Activated CD8-positive, alpha-beta T cell treated with anti-CD3 and anti-CD28 coated beads for 36 hours (primary cell): ENCODE data around the gene EPC2. TPM values are rescaled to one million over a fixed set of nuclear protein-coding genes. Genes with fewer than 3 reads are reported as not detected.

Source experiments
- ATAC-seq: fragments of 200-7000 bp; cut with Tn5 transposase; one replicate; pipeline ENCODE4 v1.10.0; 2021; ENCODE audit warnings: mild to moderate bottlenecking, moderate library complexity
- CTCF ChIA-PET: fragments of 350-600 bp; sonication (Branson Sonifier 250); formaldehyde crosslinking; loops from one replicate; lab custom pipeline; 2021; ENCODE audit warnings: antibody characterized with exemption; lab: Charles Lee
- POLR2A ChIA-PET: fragments of 350-600 bp; sonication (Branson Sonifier 250); formaldehyde crosslinking; loops from one replicate; lab custom pipeline; 2021; ENCODE audit warnings: antibody characterized with exemption; lab: Charles Lee
- DNase-seq: peaks from one replicate; pipeline ENCODE4 v3.0.0-alpha.2; 2020
- H3K27ac Mint-ChIP-seq: one replicate; pipeline ENCODE4 v1.8.0; 2021; ENCODE audit warnings: mild to moderate bottlenecking, mixed read lengths
- H3K27me3 Mint-ChIP-seq: one replicate; pipeline ENCODE4 v1.8.0; 2021; ENCODE audit warnings: mixed read lengths
- H3K36me3 Mint-ChIP-seq: one replicate; pipeline ENCODE4 v1.8.0; 2021; ENCODE audit warnings: low read depth, mixed read lengths
- H3K4me1 Mint-ChIP-seq: one replicate; pipeline ENCODE4 v1.8.0; 2021; ENCODE audit warnings: low read depth, mixed read lengths
- H3K4me3 Mint-ChIP-seq: one replicate; pipeline ENCODE4 v1.8.0; 2021; ENCODE audit warnings: mild to moderate bottlenecking, moderate library complexity, mixed read lengths
- H3K9me3 Mint-ChIP-seq: one replicate; pipeline ENCODE4 v1.8.0; 2021; ENCODE audit warnings: mixed read lengths
- intact Hi-C: fragments of 100-400 bp; cut with micrococcal nuclease; formaldehyde crosslinking; loops from one replicate; pipeline ENCODE4 v1.10.0; 2022
- total RNA-seq, 2 experiments: library from RNA; stranded (reverse); gene quantifications; one replicate each; pipeline ENCODE4 v1.2.3, GENCODE V29; 2021
- TF ChIP-seq, protein P1 (sequence below): fragments of 200-600 bp; IDR thresholded peaks from one replicate; pipeline ENCODE4 v1.8.0; 2022; ENCODE audit warnings: antibody characterized with exemption, mild to moderate bottlenecking

Gene EPC2
- total RNA-seq, 2 experiments from 2014 or later: 19.3 to 20.0 TPM

DNA sequence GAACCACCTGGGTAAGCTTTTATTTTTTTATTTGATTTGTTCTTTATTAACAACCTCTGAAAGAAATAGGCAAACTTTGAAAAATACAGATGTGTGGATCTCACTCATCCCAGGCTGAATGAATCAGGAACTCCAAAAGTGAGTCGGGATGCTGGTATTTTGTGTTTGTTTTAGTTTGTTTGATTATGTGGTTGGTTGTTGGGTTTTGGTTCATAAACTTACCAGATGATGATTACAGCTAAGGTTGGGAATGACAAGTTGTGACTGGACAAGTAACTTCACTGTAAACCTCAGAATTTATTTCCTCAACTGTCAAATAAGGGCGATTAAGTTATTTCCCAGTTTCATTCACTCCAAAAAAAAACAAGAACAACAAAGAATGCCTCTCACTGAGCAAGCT, 150.0 kb downstream of the EPC2 start:
- no peak overlapping the region for H3K4me3 Mint-ChIP-seq
- intact Hi-C loops: no loop called here
- TF ChIP-seq, protein P1, sequence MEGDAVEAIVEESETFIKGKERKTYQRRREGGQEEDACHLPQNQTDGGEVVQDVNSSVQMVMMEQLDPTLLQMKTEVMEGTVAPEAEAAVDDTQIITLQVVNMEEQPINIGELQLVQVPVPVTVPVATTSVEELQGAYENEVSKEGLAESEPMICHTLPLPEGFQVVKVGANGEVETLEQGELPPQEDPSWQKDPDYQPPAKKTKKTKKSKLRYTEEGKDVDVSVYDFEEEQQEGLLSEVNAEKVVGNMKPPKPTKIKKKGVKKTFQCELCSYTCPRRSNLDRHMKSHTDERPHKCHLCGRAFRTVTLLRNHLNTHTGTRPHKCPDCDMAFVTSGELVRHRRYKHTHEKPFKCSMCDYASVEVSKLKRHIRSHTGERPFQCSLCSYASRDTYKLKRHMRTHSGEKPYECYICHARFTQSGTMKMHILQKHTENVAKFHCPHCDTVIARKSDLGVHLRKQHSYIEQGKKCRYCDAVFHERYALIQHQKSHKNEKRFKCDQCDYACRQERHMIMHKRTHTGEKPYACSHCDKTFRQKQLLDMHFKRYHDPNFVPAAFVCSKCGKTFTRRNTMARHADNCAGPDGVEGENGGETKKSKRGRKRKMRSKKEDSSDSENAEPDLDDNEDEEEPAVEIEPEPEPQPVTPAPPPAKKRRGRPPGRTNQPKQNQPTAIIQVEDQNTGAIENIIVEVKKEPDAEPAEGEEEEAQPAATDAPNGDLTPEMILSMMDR: no peak
- no peaks in the 10 kb centered on the region for H3K27me3 Mint-ChIP-seq
- H3K9me3 Mint-ChIP-seq: no peaks in the 10 kb centered on the region
- H3K4me1 Mint-ChIP-seq: no peaks in the 10 kb centered on the region
- peaks cover 5% of the 10 kb centered on the region for H3K36me3 Mint-ChIP-seq
- ATAC-seq (no peak), DNase-seq (no peak)
- ChIA-PET POLR2A (no interaction called here), CTCF (no interaction called here)
- no peak overlapping the region for H3K27ac Mint-ChIP-seq

DNA sequence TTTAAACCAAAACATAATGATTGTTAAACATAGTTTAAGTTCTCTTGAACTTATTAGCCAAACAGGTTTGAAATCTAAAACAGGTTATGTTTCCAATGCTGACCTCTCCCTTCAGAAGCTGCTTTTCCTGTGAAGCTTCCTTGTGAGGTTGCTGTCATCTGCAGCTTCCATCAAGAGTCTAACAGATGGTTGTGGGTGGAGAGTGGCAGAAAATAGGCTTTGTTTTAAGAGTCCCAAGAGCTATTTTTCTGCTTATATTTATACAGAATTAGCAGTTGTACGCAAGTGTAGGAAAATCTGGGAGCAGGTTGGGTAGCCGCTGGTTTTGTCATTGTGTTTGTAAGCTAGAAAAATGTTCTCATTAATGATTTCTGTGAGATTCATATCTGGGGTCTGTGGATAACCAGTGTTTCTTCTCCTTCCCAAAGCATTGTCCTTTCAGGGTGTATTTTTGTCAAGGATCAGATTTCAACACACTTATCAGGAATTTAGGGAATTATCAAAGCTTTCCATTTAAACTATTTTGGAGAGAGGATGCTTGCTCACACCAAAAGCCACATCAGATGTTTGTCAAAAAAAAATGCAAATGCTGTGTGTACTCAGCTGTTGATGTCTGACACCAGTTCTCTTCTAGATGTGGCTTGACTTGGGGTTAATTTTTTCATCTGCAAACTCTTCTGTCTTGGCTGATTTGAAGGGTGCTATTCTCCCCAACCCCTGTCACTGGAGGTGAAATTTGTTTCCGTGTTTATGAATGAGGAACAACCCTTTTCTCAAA, 152.4 kb downstream of the EPC2 start:
- no peaks in the 10 kb centered on the region for H3K9me3 Mint-ChIP-seq
- H3K4me1 Mint-ChIP-seq: no peaks in the 10 kb centered on the region
- ChIA-PET POLR2A (interaction anchor here (0.7 kb wide), 1 partner anchor 57 kb away, joined by 3 read pairs; no protein-coding TSS in a partner anchor), CTCF (interaction anchor here (1.0 to 1.3 kb wide), 2 partner anchors 20 to 193 kb away, joined by 3 read pairs; no protein-coding TSS in a partner anchor)
- no peak overlapping the region for H3K4me3 Mint-ChIP-seq
- DNase-seq: no peak
- no peaks in the 10 kb centered on the region for H3K36me3 Mint-ChIP-seq
- intact Hi-C loops: no loop called here
- H3K27me3 Mint-ChIP-seq: no peaks in the 10 kb centered on the region
- ATAC-seq: no peak
- H3K27ac Mint-ChIP-seq: no peak overlapping the region
- TF ChIP-seq, protein P1: no peak

DNA sequence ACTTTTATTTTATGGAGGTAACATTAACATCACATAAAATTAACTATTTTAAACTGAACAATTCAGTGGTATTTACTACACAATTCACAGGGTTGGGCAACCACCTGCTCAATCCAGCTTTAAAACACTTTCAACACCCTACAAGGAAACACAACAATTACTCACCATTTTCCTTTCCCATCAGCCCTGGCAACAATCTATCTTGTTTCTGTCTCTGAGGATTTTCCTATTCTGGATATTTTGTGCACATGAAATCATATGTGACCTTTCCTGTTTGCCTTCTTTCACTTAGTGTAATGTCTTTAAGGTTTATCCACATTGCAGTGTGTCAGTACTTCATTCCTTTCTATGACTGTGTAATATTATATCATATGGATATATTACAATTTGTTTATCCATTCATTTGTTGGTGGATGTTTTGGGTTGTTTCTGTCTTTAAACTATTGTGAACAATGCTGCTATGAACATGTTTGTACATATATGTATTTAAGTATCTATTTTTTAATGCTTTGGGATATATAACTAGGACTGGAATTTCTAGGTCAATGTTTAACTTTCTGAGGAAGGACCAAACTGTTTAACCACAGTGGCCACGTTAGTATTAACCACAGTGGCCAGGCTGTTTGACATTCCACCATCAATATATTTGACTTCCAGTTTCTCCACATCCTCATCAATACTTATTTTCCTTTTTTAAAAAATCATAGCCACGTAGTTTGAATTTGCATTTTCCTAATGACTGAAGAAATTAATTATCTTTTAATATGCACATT, 158.1 kb downstream of the EPC2 start:
- H3K4me1 Mint-ChIP-seq: no peaks in the 10 kb centered on the region
- TF ChIP-seq, protein P1: no peak
- no peak for DNase-seq
- H3K4me3 Mint-ChIP-seq: no peak overlapping the region
- H3K36me3 Mint-ChIP-seq: no peaks in the 10 kb centered on the region
- no peak overlapping the region for H3K27ac Mint-ChIP-seq
- peaks cover 3% of the 10 kb centered on the region for H3K27me3 Mint-ChIP-seq
- no peak for ATAC-seq
- ChIA-PET POLR2A (no interaction called here), CTCF (no interaction called here)
- H3K9me3 Mint-ChIP-seq: peaks cover 6% of the 10 kb centered on the region
- intact Hi-C loops: no loop called here

DNA sequence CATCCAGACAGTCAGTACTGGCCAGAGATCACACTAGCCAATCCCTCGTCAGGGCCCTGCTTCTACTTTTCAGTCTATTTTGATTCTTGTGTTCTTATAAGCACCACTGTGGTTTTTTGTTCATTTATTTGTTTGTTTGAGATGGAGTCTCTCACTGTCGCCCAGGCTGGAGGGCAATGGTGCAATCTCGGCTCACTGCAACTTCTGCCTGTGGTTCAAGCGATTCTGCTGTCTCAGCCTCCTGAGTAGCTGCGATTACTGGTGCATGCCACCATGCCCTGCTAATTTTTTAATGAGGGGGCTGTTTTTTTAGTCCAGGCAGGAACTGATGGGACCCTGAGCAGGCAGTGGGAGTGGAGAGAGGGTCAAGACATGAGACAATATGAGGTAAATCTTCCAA, 165.5 kb downstream of the EPC2 start:
- H3K4me1 Mint-ChIP-seq: peaks cover 8% of the 10 kb centered on the region
- DNase-seq: no peak
- POLR2A ChIA-PET: no interaction called here
- H3K9me3 Mint-ChIP-seq: peaks cover 6% of the 10 kb centered on the region
- TF ChIP-seq, protein P1: no peak
- CTCF ChIA-PET: no interaction called here
- peaks cover 2% of the 10 kb centered on the region for H3K27me3 Mint-ChIP-seq
- H3K27ac Mint-ChIP-seq: no peak overlapping the region
- no peak overlapping the region for H3K4me3 Mint-ChIP-seq
- intact Hi-C loops: no loop called here
- ATAC-seq: no peak
- H3K36me3 Mint-ChIP-seq: no peaks in the 10 kb centered on the region

DNA sequence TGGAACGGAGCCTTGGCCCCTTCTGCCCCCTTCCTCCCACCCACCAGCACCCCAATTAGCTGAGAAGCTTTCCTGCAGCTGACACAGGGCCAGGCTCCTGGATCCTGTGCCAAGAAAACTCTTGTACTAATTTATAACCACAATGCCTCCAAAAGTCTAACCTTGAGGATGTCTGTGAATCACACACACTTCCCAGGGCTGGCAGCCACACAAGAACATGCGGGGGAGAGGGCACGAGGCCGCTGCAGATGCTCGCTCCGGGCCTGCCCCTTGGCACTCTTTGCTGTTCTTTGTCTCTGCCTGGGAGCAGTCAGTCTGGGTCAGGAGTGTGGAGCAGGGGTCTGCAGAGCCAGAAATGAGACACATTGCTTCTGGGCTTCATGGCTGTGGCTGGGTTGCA, 167.8 kb downstream of the EPC2 start:
- CTCF ChIA-PET: interaction anchor here (1.7 kb wide), 1 partner anchor 11 kb away, joined by 4 read pairs; no protein-coding TSS in a partner anchor

More for the DNA sequence above, 167.8 kb downstream of the EPC2 start:
- H3K36me3 Mint-ChIP-seq: no peaks in the 10 kb centered on the region
- intact Hi-C loops: no loop called here
- ATAC-seq: no peak
- H3K9me3 Mint-ChIP-seq: peaks cover 2% of the 10 kb centered on the region
- TF ChIP-seq, protein P1: no peak
- peaks cover 19% of the 10 kb centered on the region for H3K4me1 Mint-ChIP-seq
- no peak overlapping the region for H3K27ac Mint-ChIP-seq
- no peak for DNase-seq
- no peak overlapping the region for H3K4me3 Mint-ChIP-seq
- POLR2A ChIA-PET: no interaction called here
- H3K27me3 Mint-ChIP-seq: peaks cover 11% of the 10 kb centered on the region
